Adipocyte (in vitro differentiated cells): ENCODE results near the gene AUTS2.
A peak's percentile ranks its signal among the peaks of the same experiment; 100 is the strongest.

Source experiments
- DNase-seq: peaks from one replicate; pipeline ENCODE4 v3.0.0-alpha.2; 2015; ENCODE audit warnings: low read depth
- H3K27me3 ChIP-seq: replicated peaks from 2 replicates; pipeline ENCODE4 v1.7.0; 2013; ENCODE audit warnings: mild to moderate bottlenecking, low read length, moderate library complexity; ENCODE audit not compliant: control insufficient read depth, insufficient read depth
- H3K36me3 ChIP-seq: 2 replicates; pipeline ENCODE4 v1.7.0; 2013; ENCODE audit warnings: low read length, mild to moderate bottlenecking, moderate library complexity; ENCODE audit not compliant: control insufficient read depth, insufficient read depth, severe bottlenecking
- H3K4me1 ChIP-seq: 2 replicates; pipeline ENCODE4 v1.7.0; 2013; ENCODE audit warnings: mild to moderate bottlenecking, low read length, moderate library complexity; ENCODE audit not compliant: control insufficient read depth, insufficient read depth
- H3K4me3 ChIP-seq: 2 replicates; pipeline ENCODE4 v1.7.0; 2013; ENCODE audit warnings: mild to moderate bottlenecking, low read length, moderate library complexity
- H3K9ac ChIP-seq: 2 replicates; pipeline ENCODE4 v1.7.0; 2013; ENCODE audit warnings: mild to moderate bottlenecking, low read length, moderate library complexity
- H3K9me3 ChIP-seq: 2 replicates; pipeline ENCODE4 v1.7.0; 2013; ENCODE audit warnings: mild to moderate bottlenecking, low read length, moderate library complexity; ENCODE audit not compliant: control insufficient read depth

Gene AUTS2

DNA sequence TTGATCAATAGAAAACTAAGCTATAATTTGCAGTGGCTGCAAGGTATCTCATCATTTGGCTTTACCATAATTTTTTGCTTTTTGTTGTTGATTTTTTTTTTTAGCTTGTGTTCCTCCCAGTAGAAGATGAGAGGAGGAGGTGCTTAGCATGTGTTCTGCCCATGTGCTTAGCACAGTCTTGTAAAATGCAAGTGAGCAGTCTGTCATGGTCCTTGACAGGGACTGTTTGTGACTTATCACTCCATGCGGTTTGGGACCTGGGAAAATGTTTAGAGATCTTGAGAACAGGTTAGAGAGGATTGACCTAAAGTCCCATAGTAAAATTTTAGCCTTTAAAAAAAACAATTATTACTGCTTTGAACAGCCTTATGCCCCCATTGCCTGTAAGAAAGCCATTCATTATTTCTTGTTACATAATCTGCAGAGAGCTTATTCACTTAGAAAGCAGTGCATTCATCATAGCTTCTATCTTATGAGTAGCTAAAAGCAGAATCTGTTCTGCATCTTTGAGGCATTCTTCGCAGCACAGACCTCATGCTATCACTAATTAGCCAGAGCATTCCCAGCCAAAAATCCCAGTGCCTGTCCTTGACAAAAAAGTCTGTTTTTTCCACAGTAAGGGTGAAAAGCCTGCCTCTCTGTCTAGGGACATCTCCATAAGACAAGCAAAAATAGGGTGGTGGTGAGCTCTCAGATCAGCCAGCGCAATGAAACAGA is 784.9 kb downstream of the AUTS2 start:
- H3K4me1 ChIP-seq: peaks cover 35% of the 10 kb centered on the region
- no peak overlapping the region for H3K9ac ChIP-seq
- H3K27me3 ChIP-seq: no peaks in the 10 kb centered on the region
- no peak for DNase-seq
- no peaks in the 10 kb centered on the region for H3K9me3 ChIP-seq
- H3K36me3 ChIP-seq: no peaks in the 10 kb centered on the region
- no peak overlapping the region for H3K4me3 ChIP-seq

GRCh38 chr7:70384024-70384423 is 785.7 kb downstream of the AUTS2 start:
- no peaks in the 10 kb centered on the region for H3K27me3 ChIP-seq
- no peaks in the 10 kb centered on the region for H3K9me3 ChIP-seq
- DNase-seq: no peak
- no peaks in the 10 kb centered on the region for H3K36me3 ChIP-seq
- H3K9ac ChIP-seq: no peak overlapping the region
- H3K4me3 ChIP-seq: no peak overlapping the region
- H3K4me1 ChIP-seq: peaks cover 38% of the 10 kb centered on the region

DNA sequence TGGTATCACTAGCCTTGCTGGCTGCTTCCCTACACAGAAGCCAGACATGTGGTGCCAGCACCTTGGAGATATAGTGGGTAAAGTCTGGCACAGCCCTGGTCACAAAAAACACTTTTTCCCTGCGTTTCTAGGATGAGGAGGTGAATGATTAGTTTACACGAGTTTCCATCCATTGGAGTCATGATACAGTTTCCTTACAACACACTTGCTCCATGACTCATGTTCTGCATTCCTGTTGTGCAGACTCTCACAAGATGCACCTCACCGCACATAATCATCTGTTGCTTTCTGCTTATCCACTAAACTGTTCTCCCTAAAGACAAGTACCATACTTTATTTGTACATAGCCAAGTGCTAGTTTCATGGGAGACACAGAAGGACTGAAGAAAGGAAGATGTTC is 786.6 kb downstream of the AUTS2 start:
- Histone ChIP-seq H3K36me3 (no peaks in the 10 kb centered on the region), H3K9ac (no peak overlapping the region), H3K9me3 (no peaks in the 10 kb centered on the region), H3K4me3 (no peak overlapping the region), H3K27me3 (no peaks in the 10 kb centered on the region), H3K4me1 (peaks cover 38% of the 10 kb centered on the region)
- peak; percentile 83 for DNase-seq

- DNase-seq: no peak
- H3K36me3 ChIP-seq: no peaks in the 10 kb centered on the region
- no peaks in the 10 kb centered on the region for H3K9me3 ChIP-seq
- no peak overlapping the region for H3K4me3 ChIP-seq
- H3K4me1 ChIP-seq: peaks cover 45% of the 10 kb centered on the region
- H3K27me3 ChIP-seq: no peaks in the 10 kb centered on the region
- no peak overlapping the region for H3K9ac ChIP-seq
Observed at GRCh38 chr7:70387217-70387616, 788.9 kb downstream of the AUTS2 start.

DNA sequence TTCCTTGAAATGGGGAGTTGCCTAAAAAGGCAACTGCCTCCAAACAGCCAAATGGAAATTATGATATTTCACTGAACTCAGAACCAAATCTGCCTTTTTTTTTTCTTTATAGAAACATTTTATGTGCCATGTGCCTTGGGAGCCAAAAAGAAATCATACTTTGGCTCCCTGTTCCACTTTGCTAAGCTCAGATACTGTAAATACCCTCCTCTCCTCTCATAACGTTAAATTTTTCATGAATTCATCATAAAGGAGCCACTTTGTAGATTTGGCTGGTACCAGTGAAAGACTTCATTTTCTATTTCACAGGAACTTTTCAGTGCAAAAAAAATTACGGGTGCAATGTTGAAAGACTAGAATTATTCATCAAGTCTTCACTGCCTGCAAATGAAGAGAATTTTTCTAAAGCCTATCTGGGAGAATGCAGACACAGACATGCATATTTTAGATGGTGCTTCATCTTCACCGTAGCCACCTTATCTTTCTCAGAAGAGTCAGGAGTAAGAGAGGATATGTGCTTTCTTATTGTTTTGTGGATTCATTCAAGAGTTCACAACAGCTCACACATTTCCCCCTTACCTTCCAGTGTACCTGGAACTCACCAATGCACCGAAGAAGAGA is 791.4 kb downstream of the AUTS2 start:
- H3K36me3 ChIP-seq: no peaks in the 10 kb centered on the region

DNA sequence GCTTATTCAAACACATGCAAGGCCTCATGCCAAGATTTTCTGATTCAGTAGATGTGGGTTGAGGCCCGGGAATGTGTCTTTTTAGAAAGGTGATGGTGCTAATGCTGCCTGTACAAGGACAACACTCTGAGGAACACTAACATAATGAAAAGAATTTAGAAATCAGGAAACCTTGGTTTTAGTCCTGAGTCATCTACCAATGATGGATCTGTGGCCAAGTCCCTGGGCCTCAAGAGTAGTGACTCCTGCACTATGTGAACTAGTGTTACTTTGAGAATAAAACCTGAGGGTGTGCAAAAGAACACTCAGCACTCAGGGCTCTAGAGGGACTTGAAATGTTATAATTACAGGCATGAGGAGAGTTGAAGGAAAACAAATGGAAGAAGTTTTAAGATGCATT is 792.0 kb downstream of the AUTS2 start:
- no peaks in the 10 kb centered on the region for H3K36me3 ChIP-seq
- peak; percentile 18 for DNase-seq

More for the DNA sequence above, 791.4 kb downstream of the AUTS2 start:
- peak overlapping the region; percentile 10 for H3K4me3 ChIP-seq
- H3K4me1 ChIP-seq: peaks cover 59% of the 10 kb centered on the region
- no peaks in the 10 kb centered on the region for H3K9me3 ChIP-seq
- DNase-seq: no peak
- no peaks in the 10 kb centered on the region for H3K27me3 ChIP-seq
- no peak overlapping the region for H3K9ac ChIP-seq

DNA sequence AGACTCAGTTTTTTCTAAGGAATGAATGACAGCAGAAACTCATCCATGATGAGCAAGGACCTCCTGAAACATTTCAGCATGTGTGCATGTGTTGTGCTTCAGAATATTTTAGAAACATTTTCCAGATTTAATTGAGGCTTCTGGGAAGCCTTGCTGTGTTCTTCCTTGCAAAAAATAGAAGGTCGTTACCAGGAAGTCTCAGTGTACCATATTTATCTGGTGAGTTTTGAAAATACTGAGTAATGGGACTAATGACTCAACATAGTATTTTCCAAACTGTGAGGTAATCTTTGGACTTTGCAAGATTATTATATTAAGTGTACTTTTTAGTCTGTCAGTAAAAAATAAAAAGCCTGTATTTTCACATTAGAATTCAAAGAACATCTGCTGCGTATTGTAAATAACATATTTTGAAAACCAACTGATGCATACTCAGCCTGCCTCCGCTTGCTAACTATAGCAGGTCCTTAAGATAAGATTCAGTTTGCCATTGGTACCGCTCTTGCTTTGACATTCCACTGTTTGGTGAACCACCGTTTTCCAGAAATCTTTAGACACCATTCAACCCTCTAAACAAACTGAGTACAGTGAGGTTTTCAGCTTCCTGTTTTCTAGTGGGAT is 794.1 kb downstream of the AUTS2 start:
- Histone ChIP-seq H3K4me3 (peak overlapping the region; percentile 57), H3K9ac (peak overlapping the region; percentile 16), H3K4me1 (peaks cover 53% of the 10 kb centered on the region), H3K9me3 (no peaks in the 10 kb centered on the region), H3K27me3 (no peaks in the 10 kb centered on the region), H3K36me3 (no peaks in the 10 kb centered on the region)
- DNase-seq: peak; percentile 75

More for the DNA sequence above, 792.0 kb downstream of the AUTS2 start:
- no peaks in the 10 kb centered on the region for H3K9me3 ChIP-seq
- H3K27me3 ChIP-seq: no peaks in the 10 kb centered on the region
- H3K4me3 ChIP-seq: peak overlapping the region; percentile 10
- H3K4me1 ChIP-seq: peaks cover 59% of the 10 kb centered on the region
- H3K9ac ChIP-seq: no peak overlapping the region

- no peaks in the 10 kb centered on the region for H3K9me3 ChIP-seq
- H3K4me3 ChIP-seq: peak overlapping the region; percentile 57
- no peaks in the 10 kb centered on the region for H3K27me3 ChIP-seq
- peak overlapping the region; percentile 16 for H3K9ac ChIP-seq
- DNase-seq: no peak
- peaks cover 47% of the 10 kb centered on the region for H3K4me1 ChIP-seq
- H3K36me3 ChIP-seq: no peaks in the 10 kb centered on the region
Observed at GRCh38 chr7:70392877-70393435, 794.7 kb downstream of the AUTS2 start.

GRCh38 chr7:70393956-70394355 is 795.7 kb downstream of the AUTS2 start:
- no peak overlapping the region for H3K9ac ChIP-seq
- H3K4me3 ChIP-seq: no peak overlapping the region
- H3K9me3 ChIP-seq: no peaks in the 10 kb centered on the region
- peaks cover 41% of the 10 kb centered on the region for H3K4me1 ChIP-seq
- H3K27me3 ChIP-seq: no peaks in the 10 kb centered on the region
- H3K36me3 ChIP-seq: no peaks in the 10 kb centered on the region
- DNase-seq: no peak

GRCh38 chr7:70400829-70401380 is 802.6 kb downstream of the AUTS2 start:
- Histone ChIP-seq H3K4me1 (peaks cover 6% of the 10 kb centered on the region), H3K9me3 (no peaks in the 10 kb centered on the region), H3K4me3 (no peak overlapping the region), H3K9ac (no peak overlapping the region), H3K27me3 (no peaks in the 10 kb centered on the region), H3K36me3 (no peaks in the 10 kb centered on the region)
- no peak for DNase-seq

DNA sequence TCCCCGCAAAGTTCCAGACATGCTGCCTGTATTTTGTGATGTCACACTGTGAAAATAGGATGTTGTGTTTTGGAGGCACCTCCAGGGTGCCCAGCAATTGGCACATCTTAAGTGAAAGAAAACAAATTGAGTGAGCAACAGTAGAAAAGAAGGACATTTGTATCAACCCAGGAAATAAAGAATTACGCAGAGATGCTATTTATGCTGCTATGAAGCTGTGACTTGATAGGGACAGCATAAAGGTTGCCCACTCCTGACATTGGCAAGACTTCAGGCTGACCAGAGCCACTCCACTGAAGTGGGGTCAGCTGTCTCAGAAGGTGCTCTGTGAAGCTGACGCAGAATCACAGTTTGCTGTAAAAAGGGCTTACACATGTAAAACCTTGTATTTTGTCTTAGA is 803.8 kb downstream of the AUTS2 start:
- no peak for DNase-seq
- H3K36me3 ChIP-seq: no peaks in the 10 kb centered on the region
- H3K9ac ChIP-seq: no peak overlapping the region
- H3K4me1 ChIP-seq: peaks cover 6% of the 10 kb centered on the region
- H3K4me3 ChIP-seq: no peak overlapping the region
- no peaks in the 10 kb centered on the region for H3K9me3 ChIP-seq
- H3K27me3 ChIP-seq: no peaks in the 10 kb centered on the region
